Stimulated activated CD4-positive, alpha-beta T cell treated with anti-CD3 and anti-CD28 coated beads, Interleukin-2, amount 100 ng/mL, for 4 hours (primary cell): Measurements from ENCODE around the gene HOMER3.
"Not testable (repeated sequence)": the region's sequence is repeated elsewhere in the genome, so short reads cannot be mapped to it uniquely, and the experiment has no call there.

Experiments
- DNase-seq: peaks from one replicate; pipeline ENCODE4 v3.0.0-alpha.2; 2020; ENCODE audit warnings: low read depth

The HOMER3 gene

GRCh38 chr19:18922228-18922985 is 18.6 kb downstream of the HOMER3 start:
- no peak for DNase-seq

- no peak for DNase-seq
Measured at GRCh38 chr19:18921593-18921992, 19.4 kb downstream of the HOMER3 start.

DNA sequence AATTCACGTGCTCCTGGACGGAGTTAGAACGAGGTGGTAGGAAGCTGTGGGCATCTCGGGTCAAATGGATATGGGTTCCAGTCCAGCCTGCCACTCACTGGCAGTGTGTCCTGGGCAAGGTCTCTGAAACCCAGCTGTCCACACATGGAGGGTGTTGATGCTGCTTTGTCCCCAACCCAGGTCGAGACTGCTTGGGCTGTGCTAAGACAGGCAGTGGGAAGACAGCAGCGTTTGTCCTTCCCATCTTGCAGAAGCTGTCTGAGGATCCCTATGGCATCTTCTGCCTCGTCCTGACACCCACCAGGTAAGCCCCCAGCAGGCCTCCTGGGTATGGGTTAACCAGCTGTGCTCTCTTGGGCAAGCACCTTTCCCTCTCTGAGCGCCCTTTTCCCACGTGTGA is 20.6 kb downstream of the HOMER3 start:
- no peak for DNase-seq

- no peak for DNase-seq
Measured at GRCh38 chr19:18919900-18920214, 21.2 kb downstream of the HOMER3 start.

DNA sequence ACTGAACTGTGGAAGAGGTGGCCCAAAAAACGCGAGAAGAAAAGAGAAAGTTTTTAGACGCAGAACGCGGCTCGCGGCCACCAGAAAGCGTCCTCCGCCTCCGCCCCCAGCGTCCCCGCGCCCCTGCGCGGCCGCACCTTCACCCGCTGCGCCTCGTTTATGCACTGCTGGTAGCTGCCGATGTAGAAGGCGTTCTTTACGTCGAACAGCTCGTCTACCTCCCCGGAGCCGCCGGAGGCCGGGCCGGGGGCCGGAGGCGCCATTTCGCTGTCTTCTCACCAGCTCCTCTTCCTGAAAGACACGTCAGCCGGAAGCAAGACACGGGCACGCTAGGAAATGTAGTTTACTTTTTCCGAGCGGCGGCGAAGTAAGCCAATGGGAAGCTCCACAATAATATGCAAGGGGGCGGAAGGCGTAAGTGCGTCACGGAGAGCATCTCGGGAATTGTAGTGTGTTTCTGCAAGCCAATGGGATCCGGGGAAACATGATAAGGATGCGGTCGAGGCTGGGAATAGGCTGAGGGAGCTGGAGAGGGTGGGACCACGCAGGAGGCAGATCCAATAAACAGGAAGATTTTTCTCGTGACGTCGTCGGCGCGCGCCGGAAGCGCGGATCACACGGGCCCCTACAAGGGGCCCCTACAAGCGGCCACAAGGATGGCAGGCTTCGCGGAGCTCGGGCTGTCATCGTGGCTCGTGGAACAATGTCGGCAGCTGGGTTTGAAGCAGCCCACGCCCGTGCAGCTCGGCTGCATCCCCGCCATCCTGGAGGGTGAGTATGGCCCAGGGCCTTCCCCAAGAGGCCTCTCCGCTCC is 21.7 kb downstream of the HOMER3 start, which contains the start of the genes COPE and DDX49:
Gene COPE, minus strand, starts transcription at position 302 of the 814 bp plus-strand sequence. Its CDS starts 39 bp downstream, at position 263.
Gene DDX49, plus strand, starts transcription at position 630 of the 814 bp plus-strand sequence. Its CDS starts 27 bp downstream, at position 657.
- peak; percentile 96 for DNase-seq

DNA sequence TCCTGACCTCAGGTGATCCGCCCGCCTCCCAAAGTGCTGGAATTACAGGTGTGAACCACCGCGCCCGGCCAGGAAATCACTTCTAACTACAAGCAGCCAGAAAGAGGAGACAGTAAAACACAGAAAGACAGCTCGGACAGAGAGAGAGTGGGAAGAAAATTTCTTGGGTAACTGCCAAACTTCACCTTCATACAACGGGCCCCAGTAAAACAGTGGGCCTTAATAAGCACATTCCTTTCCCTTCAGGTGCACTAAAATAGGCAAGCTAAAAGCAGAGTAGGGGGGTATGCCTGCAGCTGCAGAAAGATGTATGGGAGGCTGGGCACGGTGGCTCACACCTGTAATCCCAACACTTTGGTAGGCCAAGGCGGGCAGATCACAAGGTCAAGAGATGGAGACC is 23.4 kb downstream of the HOMER3 start:
- not testable (repeated sequence) for DNase-seq

- no peak for DNase-seq
Measured at GRCh38 chr19:18915639-18916038, 25.4 kb downstream of the HOMER3 start.

DNA sequence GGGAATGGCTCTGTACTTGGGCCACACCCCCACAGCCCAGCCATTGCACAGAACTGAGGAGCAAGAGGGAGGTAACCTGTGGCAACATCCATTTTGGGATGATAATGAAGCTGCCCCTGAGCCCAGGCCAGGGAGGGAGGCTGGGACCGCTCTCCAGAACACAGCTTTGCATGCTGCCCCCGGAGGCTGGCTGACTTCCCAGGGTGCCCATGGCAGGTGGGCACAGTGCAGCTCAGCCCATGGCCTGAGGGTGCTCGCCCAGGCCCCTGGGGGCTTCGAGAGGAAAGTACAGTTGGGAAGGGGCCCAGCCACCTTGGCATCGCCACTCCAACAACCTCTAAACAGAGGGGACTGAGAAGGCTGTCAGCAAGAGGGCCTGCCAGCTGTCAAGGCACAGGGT is 27.6 kb downstream of the HOMER3 start:
- no peak for DNase-seq

GRCh38 chr19:18912933-18913332 is 28.1 kb downstream of the HOMER3 start:
- DNase-seq, result no peak

DNA sequence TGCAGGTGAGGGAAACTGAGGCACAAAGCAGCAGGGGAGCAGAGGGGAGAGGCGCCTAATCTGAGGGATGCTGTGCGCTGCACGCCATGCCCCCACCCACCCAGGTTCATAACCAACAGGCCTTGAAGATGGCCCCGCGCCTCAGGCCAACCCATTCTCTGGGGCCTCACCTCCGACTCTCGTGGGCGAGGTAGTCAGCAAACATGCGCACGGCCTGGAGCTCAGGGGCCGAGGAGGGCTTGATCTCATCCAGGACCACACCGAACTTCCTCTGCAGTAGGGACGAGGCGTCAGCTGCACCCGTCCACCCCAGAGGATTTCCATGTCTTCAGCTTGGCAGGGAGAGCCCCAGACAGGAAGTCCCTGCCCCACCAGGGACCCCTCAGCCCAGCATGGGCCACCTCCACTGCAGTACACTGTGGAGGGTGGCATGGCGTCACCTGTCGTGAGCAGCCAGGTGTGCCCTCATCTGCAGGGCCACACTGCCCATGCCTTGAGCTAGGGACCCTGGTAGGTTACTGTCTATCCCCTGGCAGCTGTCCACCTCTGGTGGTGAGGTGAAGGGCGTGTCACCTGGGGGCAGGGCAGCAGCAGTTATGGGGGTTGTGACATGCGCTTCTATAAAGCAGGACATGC is 30.1 kb downstream of the HOMER3 start:
- no peak for DNase-seq

- no peak for DNase-seq
Measured at GRCh38 chr19:18910010-18910409, 31.0 kb downstream of the HOMER3 start.

DNA sequence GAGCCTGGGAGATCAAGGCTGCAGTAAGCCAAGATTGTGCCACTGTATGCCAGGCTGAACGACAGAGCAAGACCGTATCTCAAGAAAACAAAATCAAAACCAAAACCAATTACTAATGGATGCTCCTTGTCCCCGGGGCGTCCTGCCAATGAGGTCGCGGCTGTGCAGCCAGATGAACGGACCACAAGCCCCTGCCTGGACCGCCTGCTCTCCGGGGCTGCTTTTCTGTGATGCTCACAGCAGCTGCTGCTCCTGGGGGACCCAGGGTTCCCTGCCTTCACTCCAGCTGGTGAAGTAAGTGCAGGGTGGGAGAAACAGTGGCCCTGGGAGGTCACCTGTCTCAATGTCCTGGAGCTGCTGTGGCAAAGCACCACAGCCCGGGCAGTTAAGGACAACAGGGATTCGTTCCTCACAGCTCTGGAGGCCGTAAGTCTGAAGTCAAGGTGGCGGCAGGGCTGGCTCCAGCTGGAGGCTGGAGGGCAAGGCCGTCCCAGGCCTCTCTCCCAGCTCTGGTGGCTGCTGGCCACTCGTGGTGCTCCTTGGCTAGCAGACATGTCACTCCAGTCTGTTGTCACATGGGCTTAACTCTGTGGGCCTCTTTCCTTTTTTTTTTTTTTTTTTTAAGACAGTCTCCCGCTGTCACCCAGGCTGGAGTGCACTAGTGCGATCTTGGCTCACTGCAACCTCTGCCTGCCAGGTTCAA is 31.9 kb downstream of the HOMER3 start:
- DNase-seq, result no peak

GRCh38 chr19:18906605-18907519 is 34.2 kb downstream of the HOMER3 start:
- DNase-seq, result no peak

- DNase-seq, result no peak
Measured at GRCh38 chr19:18905513-18906236, 35.3 kb downstream of the HOMER3 start.

GRCh38 chr19:18905058-18905456 is 36.0 kb downstream of the HOMER3 start:
- no peak for DNase-seq

DNA sequence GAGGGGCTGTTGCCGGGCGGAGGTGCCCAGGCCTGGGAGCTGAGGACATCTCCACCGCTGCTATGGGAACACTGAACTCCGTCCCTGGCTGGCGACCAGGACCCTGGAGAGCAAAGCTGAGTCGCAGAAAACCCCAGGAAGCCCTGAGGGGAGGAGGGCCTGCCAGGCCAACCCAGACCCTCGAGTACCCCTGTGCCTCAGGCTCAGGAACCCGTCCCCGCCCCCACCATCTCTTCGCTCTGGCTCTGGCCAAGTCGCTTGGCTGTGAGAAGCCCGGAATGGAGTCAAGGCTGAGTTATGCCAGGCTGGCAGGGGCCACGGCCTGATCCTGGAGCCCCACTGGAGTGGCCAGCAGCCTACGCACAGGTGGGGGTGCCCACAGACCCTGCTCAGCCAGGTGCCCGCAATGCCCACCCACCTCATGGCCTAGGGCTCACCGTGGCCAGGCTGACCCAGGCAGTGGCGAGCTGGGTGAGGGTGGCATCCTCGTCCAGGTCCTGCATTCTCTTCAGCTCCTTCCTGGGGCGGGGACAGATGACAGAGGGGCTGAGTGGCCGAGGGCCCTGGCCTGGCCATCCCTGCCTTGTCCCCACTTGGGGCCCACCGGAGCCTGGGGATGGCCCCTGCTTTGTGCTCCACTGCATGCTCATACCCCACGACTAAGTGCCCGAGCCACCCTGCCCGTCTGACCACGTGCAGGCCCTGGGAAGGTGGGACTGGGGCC is 36.5 kb downstream of the HOMER3 start:
- DNase-seq, result no peak

- DNase-seq, result no peak
Measured at GRCh38 chr19:18903156-18904037, 37.6 kb downstream of the HOMER3 start.

DNA sequence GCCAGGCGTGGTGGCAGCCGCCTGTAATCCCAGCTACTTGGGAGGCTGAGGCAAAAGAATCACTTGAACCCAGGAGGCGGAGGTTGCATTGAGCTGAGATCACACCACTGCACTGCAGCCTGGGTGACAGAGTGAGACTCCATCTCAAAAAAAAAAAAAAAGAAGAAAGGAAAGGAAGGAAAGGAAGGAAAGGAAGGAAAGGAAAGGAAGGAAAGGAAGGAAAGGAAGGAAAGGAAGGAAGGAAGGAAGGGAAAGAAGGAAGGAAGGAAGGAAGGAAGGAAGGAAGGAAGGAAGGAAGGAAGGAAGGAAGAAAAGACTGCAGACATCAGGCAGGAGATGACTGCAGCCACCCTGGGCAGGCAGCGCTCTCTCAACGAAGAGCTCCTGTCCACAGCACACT is 38.5 kb downstream of the HOMER3 start:
- not testable (repeated sequence) for DNase-seq

DNA sequence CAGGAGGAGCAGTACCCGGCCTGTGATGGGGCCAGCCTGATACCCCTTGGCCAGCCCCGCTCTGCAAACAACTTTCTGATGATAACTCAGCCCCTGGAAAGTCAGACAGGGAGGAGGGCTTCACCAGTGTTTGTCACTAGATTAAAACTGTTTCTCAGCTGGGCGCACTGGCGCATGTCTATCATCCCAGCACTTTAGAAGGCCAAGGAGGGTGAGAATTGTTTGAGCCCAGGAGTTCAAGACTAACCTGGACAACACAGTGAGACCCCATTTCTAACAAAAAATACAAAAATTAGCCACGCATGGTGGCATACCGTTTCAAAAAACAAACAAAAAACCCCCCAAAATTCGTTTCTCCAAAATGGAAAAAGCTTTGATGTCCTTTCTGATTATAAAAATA is 39.5 kb downstream of the HOMER3 start:
- DNase-seq, result no peak
